Activated CD4-positive, alpha-beta memory T cell treated with anti-CD3 and anti-CD28 coated beads, Interleukin-2, amount 10 ng/mL, durations not matched to agents 7 days and 5 days (primary cell): ENCODE results near the gene CSPG4. TPM values are rescaled to one million over a fixed set of nuclear protein-coding genes. Genes with fewer than 3 reads are reported as not detected.
A peak's percentile ranks its signal among the peaks of the same experiment; 100 is the strongest.
"Not testable (repeated sequence)": the region's sequence is repeated elsewhere in the genome, so short reads cannot be mapped to it uniquely, and the experiment has no call there.

Experiments
- CTCF ChIA-PET: fragments of 350-600 bp; sonication (Branson Sonifier 250); formaldehyde crosslinking; loops from one replicate; lab custom pipeline; 2021; ENCODE audit warnings: antibody characterized with exemption, inconsistent platforms; lab: Charles Lee
- POLR2A ChIA-PET: fragments of 350-600 bp; sonication (Branson Sonifier 250); formaldehyde crosslinking; loops from one replicate; lab custom pipeline; 2021; ENCODE audit warnings: antibody characterized with exemption; lab: Charles Lee
- DNase-seq: peaks from one replicate; pipeline ENCODE4 v3.0.0-alpha.2; 2020
- H3K27ac Mint-ChIP-seq: one replicate; pipeline ENCODE4 v1.8.0; 2021; ENCODE audit warnings: mild to moderate bottlenecking, mixed read lengths
- H3K27me3 Mint-ChIP-seq: one replicate; pipeline ENCODE4 v1.8.0; 2021; ENCODE audit warnings: mixed read lengths
- H3K36me3 Mint-ChIP-seq: one replicate; pipeline ENCODE4 v1.8.0; 2021; ENCODE audit warnings: low read depth, mixed read lengths
- H3K4me1 Mint-ChIP-seq: one replicate; pipeline ENCODE4 v1.8.0; 2021; ENCODE audit warnings: mixed read lengths
- H3K4me3 Mint-ChIP-seq: one replicate; pipeline ENCODE4 v1.8.0; 2021; ENCODE audit warnings: mild to moderate bottlenecking, mixed read lengths
- H3K9me3 Mint-ChIP-seq: one replicate; pipeline ENCODE4 v1.8.0; 2021; ENCODE audit warnings: mixed read lengths
- total RNA-seq, 2 experiments: library from RNA; stranded (reverse); gene quantifications; one replicate each; pipeline ENCODE4 v1.2.3, GENCODE V29; 2021

Gene CSPG4, protein sequence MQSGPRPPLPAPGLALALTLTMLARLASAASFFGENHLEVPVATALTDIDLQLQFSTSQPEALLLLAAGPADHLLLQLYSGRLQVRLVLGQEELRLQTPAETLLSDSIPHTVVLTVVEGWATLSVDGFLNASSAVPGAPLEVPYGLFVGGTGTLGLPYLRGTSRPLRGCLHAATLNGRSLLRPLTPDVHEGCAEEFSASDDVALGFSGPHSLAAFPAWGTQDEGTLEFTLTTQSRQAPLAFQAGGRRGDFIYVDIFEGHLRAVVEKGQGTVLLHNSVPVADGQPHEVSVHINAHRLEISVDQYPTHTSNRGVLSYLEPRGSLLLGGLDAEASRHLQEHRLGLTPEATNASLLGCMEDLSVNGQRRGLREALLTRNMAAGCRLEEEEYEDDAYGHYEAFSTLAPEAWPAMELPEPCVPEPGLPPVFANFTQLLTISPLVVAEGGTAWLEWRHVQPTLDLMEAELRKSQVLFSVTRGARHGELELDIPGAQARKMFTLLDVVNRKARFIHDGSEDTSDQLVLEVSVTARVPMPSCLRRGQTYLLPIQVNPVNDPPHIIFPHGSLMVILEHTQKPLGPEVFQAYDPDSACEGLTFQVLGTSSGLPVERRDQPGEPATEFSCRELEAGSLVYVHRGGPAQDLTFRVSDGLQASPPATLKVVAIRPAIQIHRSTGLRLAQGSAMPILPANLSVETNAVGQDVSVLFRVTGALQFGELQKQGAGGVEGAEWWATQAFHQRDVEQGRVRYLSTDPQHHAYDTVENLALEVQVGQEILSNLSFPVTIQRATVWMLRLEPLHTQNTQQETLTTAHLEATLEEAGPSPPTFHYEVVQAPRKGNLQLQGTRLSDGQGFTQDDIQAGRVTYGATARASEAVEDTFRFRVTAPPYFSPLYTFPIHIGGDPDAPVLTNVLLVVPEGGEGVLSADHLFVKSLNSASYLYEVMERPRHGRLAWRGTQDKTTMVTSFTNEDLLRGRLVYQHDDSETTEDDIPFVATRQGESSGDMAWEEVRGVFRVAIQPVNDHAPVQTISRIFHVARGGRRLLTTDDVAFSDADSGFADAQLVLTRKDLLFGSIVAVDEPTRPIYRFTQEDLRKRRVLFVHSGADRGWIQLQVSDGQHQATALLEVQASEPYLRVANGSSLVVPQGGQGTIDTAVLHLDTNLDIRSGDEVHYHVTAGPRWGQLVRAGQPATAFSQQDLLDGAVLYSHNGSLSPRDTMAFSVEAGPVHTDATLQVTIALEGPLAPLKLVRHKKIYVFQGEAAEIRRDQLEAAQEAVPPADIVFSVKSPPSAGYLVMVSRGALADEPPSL (N-terminal part only)
- not detected for total RNA-seq

DNA sequence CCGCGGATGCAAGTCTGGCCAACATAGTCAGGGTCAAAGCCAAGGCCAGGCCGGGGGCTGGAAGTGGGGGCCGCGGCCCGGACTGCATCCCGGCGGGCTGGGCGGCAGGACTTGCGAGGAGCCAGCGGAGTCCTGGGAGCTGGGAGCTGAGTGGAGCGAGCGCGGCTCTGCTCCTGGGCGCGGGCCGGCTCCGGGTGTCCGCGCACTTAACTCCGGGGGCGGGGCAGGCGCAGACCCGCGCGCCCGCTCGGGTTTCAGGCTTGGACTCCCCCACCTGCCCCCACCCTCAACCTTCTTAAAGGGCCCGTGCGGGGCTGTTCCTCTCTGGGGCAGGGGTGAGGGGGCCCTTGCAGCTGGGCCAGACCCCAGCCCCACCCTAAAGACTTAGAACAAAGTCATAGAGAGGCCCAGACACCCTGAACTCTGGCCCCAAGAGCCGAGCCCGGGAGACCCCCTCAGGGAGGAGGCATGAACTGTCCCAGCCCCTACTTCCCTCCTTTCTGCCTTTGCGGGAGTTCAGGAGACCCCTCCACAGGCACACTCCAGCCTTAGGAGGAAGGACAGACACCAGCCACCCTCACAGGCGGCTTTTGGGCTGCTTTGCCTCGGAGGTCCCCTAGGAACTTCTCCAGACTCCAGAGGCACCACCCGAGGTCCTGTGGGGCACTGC lies at the start of gene CSPG4:
TSS of gene CSPG4 (minus strand) at position 181 of the 670 bp plus-strand sequence. CDS start at position 88, 93 bp downstream.
- ChIA-PET POLR2A (no interaction called here), CTCF (no interaction called here)
- Mint-ChIP-seq H3K27me3 (peaks cover 14% of the 10 kb centered on the region), H3K9me3 (no peaks in the 10 kb centered on the region), H3K27ac (no peak within 1 kb of the TSS), H3K4me1 (no peaks in the 10 kb centered on the region), H3K36me3 (no peaks in the 10 kb centered on the region), H3K4me3 (no peak within 1 kb of the TSS)
- DNase-seq: no peak

DNA sequence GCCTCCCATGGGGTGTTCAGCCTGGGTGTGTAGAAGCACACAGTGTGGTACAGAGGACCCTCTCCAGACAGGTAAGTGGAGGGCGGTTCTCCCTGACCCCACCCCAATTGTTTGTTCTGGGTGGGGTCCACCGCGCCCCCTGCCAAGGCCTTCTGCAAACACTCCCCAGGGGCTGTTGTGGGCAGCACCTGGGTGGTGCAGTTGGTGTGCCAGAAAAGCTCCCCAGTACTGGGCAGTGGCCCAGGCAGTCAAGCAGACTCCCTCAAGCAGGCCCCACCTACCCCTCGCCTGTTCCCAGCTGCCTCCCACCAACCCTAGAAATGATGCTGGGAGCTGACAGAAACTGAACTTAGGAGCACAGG lies 49.7 kb upstream of the CSPG4 start:
- CTCF ChIA-PET, POLR2A ChIA-PET, DNase-seq, H3K9me3 Mint-ChIP-seq, H3K27me3 Mint-ChIP-seq, H3K36me3 Mint-ChIP-seq, H3K4me3 Mint-ChIP-seq, H3K27ac Mint-ChIP-seq: not testable (repeated sequence)
- H3K4me1 Mint-ChIP-seq: peaks cover 17% of the 10 kb centered on the region

DNA sequence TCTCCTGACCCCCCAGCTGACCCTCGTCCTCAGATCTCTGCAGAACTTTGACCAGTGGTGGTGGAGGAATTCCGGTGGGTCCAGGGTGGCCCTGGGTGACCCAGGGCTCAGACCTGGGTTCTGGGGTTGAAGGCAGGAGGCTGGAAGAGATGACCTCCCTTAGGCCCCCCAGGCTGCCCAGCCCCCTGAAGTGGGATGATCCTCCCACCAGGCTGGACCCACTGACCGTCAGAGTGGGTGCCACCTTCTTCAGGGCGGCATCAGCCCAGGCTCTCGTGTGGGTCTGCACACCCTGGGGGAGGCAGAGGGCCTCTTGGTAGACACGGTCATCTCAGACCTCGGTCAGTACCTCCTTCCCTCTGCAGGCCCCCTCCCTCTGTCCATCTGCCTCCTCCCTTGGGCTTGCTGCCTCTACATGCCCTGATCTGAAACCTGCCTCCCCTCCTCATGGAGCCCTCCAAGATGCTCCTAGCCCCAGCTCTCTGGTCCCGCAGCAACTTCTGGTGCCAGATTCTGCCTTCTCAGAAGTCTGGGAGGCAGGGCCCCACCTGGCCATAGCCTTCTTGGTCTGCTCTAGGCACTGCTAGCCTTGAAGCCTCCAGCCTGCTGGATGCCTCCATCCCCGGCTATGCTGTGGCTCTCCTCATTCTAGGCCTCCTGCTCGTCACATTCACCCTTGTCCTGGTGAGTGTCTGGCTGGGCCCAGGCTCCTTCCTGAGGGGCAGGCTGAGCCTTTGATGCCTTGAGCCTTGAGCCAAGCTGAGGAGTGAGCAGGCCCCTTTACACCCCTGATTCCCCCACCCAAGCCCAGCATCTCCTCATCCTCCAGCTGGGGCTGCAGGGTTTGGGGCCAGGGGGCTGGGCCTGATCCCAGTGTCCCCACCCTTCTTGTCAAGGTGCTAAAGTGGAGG lies 49.1 kb upstream of the CSPG4 start:
- Mint-ChIP-seq H3K27ac (no peak overlapping the region), H3K4me3 (no peak overlapping the region), H3K27me3 (peaks cover 2% of the 10 kb centered on the region), H3K9me3 (no peaks in the 10 kb centered on the region), H3K4me1 (peaks cover 17% of the 10 kb centered on the region), H3K36me3 (no peaks in the 10 kb centered on the region)
- ChIA-PET POLR2A (no interaction called here), CTCF (no interaction called here)
- DNase-seq: no peak

DNA sequence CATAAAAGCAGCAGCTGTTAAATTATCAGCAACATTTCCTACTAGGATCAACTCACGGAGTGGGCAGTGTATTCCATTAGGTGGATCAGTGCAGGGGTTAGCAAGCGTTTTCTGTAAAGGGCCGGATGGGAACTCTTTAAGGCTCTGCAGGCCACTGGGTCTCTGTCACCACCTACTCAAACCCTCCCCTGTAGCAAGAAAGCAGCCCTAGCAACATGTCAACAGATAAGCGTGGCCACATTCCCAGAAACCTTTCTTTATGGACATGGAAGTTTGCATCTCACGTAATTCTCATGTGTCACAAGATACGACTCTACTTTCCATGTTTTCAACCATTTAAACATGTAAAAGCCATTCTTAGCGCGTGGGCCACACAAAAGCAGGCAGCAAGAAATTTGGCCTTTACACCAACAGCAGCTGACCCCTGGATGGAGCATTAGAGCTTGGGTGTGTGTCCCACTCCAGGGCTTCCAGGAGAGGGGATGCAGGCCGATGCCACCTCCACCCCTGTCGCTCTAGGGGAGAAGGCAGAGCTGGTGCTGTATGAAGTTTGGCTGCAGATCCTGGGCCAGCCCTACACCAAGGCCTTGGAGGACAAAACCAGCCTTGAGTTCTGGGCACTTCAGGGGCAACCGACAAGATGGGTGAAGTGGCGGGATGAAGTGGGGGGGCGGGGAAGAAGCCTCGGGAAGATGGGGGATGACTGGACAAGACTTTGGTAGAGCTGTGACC lies 48.2 kb upstream of the CSPG4 start:
- Mint-ChIP-seq H3K27me3 (peaks cover 2% of the 10 kb centered on the region), H3K4me1 (peaks cover 17% of the 10 kb centered on the region), H3K27ac (no peak overlapping the region), H3K36me3 (no peaks in the 10 kb centered on the region), H3K4me3 (no peak overlapping the region), H3K9me3 (no peaks in the 10 kb centered on the region)
- CTCF ChIA-PET: no interaction called here
- DNase-seq: no peak
- POLR2A ChIA-PET: no interaction called here

DNA sequence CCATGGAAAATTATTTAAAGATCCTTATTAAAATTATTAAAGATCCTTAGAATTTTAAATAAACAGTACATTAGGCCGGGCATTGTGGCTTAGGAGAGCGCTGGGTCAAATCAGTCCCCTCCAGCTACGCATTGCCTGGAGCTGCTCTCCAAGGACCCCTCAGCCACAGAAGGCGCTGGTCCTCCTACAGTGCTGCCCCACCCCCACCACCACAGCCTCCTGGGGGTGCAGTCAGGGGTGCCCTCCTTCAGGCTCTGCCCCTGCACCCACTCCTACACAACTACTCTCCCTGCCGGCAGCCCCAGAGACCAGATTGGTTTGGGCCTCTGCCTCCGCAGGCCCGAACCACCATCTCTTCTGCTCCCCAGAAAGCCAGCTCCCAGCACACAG lies 47.5 kb upstream of the CSPG4 start:
- CTCF ChIA-PET: interaction anchor here (1.0 to 1.3 kb wide), 2 partner anchors 80 to 510 kb away, joined by 3 read pairs; no protein-coding TSS in a partner anchor
- H3K4me1 Mint-ChIP-seq: peaks cover 17% of the 10 kb centered on the region
- DNase-seq, H3K27ac Mint-ChIP-seq, POLR2A ChIA-PET, H3K36me3 Mint-ChIP-seq, H3K9me3 Mint-ChIP-seq, H3K27me3 Mint-ChIP-seq, H3K4me3 Mint-ChIP-seq: not testable (repeated sequence)

DNA sequence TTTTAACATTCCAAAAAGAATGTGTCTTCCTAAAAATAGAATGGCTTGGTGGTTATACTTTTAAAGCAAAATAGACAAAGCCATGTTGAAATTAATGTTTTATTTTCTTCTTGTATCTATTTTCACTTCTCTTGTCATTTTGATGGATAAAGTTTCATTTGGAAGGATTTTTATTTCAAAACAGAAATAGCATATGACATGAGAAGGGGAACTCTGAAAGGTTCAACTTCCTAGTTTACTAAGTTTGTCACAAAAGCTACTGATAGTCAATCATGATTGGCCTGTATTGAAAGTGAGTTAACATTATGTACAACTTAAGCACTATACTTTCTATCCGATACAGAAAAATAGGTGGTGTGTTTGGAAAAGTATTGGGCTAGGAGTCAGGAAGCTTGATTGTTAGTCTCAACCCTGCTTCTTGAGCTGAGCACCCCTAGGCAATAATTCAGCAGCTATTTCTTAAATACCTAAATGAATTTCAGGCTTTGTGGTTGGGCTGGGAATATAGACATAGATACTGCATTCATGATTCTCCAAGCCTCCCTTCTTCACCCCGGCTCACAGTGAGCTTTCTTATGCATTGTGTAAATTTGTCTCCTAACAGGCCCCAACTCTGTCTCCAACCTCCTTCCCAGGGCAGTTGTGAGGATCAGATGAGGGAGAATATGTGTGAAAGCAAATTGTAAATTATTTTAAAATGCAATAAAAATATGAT lies 46.9 kb upstream of the CSPG4 start:
- Mint-ChIP-seq H3K36me3 (no peaks in the 10 kb centered on the region), H3K9me3 (no peaks in the 10 kb centered on the region), H3K27ac (peak overlapping the region; percentile 89), H3K4me1 (peaks cover 17% of the 10 kb centered on the region), H3K4me3 (peak overlapping the region; percentile 91), H3K27me3 (peaks cover 2% of the 10 kb centered on the region)
- CTCF ChIA-PET: interaction anchor here (1.0 to 1.3 kb wide), 3 partner anchors 43 to 510 kb away, joined by 3 to 5 read pairs (median 3); no protein-coding TSS in a partner anchor
- DNase-seq: no peak
- POLR2A ChIA-PET: no interaction called here

DNA sequence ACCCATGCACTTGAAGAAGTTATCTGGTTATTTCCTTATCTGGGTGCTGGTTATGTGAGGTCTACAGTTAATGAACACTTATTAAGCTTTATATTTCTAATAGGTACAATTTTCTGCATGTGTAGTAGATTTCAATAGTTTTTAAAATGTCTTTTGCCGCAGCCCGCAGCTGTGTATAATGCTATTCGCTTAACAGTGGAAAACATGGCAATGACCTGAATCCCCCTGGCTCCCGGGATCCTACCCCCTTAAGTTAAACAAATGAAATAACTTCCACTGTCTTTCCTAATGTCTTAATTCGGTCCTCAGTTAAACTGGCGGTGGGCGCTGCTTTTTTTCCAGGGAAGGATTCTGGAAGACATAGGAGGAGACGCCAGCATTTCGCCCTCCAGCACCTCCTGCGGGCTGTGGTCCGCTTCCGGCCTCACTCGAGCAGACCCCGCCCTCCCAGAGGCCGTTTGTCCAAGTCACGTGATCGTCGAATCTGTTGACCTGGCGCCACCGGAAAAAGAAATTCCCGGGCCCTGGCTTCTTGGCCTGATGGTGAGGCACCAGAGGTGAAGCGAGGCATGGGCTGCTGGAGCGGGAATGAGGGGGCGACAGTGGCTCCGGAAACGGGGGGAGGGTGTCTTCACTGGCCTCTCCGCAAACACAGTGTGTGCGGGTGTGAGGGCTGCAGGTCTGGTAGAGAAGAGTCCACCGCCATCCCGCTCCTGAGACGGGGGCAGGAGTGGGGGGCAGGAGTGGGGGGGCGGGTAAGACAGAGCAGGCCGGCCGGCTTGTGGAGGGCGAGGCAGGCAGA lies 45.6 kb upstream of the CSPG4 start:
- Mint-ChIP-seq H3K27ac (peak overlapping the region; percentile 89), H3K27me3 (peaks cover 2% of the 10 kb centered on the region), H3K4me3 (peak overlapping the region; percentile 91), H3K9me3 (no peaks in the 10 kb centered on the region), H3K4me1 (peaks cover 17% of the 10 kb centered on the region), H3K36me3 (no peaks in the 10 kb centered on the region)
- peak; percentile 76 for DNase-seq
- ChIA-PET POLR2A (no interaction called here), CTCF (interaction anchor here (1.0 to 1.6 kb wide), 3 partner anchors 15 to 44 kb away, joined by 3 to 5 read pairs (median 4); no protein-coding TSS in a partner anchor)

DNA sequence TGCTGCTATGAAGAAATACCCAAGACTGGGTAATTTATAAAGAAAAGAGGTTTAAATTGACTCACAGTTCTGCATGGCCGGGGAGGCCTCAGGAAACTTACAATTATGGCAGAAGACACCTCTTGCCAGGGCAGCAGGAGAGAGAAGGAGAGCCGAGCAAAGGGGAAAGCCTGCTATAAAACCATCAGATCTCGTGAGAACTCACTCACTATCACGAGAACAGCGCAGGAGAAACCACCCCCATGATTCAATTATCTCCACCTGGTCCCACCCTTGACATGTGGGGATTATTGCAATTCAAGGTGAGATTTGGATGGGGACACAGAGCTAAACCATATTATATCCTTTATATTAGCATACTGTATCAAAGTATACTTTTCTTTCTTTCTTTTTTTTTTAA lies 42.2 kb upstream of the CSPG4 start:
- peaks cover 18% of the 10 kb centered on the region for H3K4me1 Mint-ChIP-seq
- POLR2A ChIA-PET, H3K36me3 Mint-ChIP-seq: not testable (repeated sequence)

DNA sequence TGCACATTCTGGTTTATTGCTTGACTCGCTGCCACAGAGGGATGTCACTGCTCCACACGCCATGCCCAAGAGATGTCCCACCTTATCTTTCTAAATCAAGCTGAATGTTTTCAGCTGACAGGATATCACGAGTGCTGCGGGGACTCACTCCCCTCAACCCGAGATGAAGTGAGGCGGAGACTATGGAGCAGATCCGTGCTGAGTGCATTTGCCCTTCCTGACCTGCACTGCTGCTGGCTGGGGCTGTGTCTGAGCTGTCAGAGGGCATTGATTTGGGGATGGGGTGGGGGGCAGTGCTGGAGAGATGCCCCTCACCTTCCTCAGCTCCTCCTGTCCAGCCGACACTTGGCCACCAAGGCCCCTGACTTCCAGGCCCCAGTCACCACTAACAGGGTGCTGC lies 40.5 kb upstream of the CSPG4 start:
- peaks cover 22% of the 10 kb centered on the region for H3K4me1 Mint-ChIP-seq
- H3K27ac Mint-ChIP-seq: no peak overlapping the region
- peaks cover 6% of the 10 kb centered on the region for H3K27me3 Mint-ChIP-seq
- H3K36me3 Mint-ChIP-seq: no peaks in the 10 kb centered on the region
- POLR2A ChIA-PET: no interaction called here
- H3K9me3 Mint-ChIP-seq: no peaks in the 10 kb centered on the region
- no peak for DNase-seq
- no peak overlapping the region for H3K4me3 Mint-ChIP-seq
- CTCF ChIA-PET: no interaction called here

More for the DNA sequence above, 42.2 kb upstream of the CSPG4 start:
- H3K27ac Mint-ChIP-seq, DNase-seq, H3K9me3 Mint-ChIP-seq, H3K27me3 Mint-ChIP-seq, H3K4me3 Mint-ChIP-seq: not testable (repeated sequence)
- CTCF ChIA-PET: interaction anchor here (0.9 to 1.4 kb wide), 2 partner anchors 47 to 48 kb away, joined by 3 read pairs; no protein-coding TSS in a partner anchor

DNA sequence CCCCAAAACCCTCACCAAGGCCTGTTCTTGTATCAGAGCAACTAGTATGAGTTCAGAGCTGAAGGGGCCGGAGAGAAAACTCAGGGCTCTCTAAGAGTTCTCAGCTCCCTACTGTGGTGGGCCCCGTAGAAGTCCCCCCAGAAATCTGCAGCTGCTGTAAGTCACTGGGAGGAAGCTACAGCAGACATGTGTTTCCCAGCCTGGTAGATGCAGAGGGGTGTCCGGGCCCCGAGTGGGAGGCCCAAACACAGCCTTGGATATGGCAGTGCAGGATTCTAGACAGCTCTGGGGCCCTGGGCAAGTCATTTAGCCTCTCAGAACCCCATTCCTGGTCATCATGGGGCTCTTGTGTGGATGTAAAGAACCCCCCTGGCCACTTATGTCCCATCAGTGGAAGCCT lies 39.2 kb upstream of the CSPG4 start:
- H3K4me3 Mint-ChIP-seq: no peak overlapping the region
- H3K36me3 Mint-ChIP-seq: no peaks in the 10 kb centered on the region
- no peak for DNase-seq
- H3K4me1 Mint-ChIP-seq: peaks cover 17% of the 10 kb centered on the region
- ChIA-PET POLR2A (no interaction called here), CTCF (no interaction called here)
- H3K9me3 Mint-ChIP-seq: no peaks in the 10 kb centered on the region
- H3K27me3 Mint-ChIP-seq: peaks cover 7% of the 10 kb centered on the region
- H3K27ac Mint-ChIP-seq: no peak overlapping the region
